ENCODE data around the gene F2R. TPM values are rescaled to one million over a fixed set of nuclear protein-coding genes. Genes with fewer than 3 reads are reported as not detected.

F2R gene
- total and polyA plus RNA-seq, 9 of the 15 experiments (the other 6 are each of a cell fraction or from before 2014, with no cell fraction given), result 4.0 to 34.7 (median 15.1) TPM

GRCh38 chr5:76709762-76710161, 6.2 kb upstream of the F2R start:
- no TSS peak for BruUV-seq (replicated peaks)
- no peaks in the 10 kb centered on the region for H3K27me3 ChIP-seq (ENCODE audit: control insufficient read depth in 2 of 2, insufficient read depth in 2 of 2, low read length in 2 of 2)
- in situ Hi-C loops (cut with MboI), result no loop called here
- ChIA-PET CTCF (ENCODE audit: low intra/inter-chr PET ratio) (no interaction called here), POLR2A (no interaction called here)
- H2AFZ ChIP-seq (ENCODE audit: low read depth, low read length), result no peak overlapping the region
- no peaks in the 10 kb centered on the region for H4K20me1 ChIP-seq (replicated peaks; ENCODE audit: control insufficient read depth, insufficient read depth, low read length)
- no peaks in the 10 kb centered on the region for H3K36me3 ChIP-seq (ENCODE audit: control insufficient read depth, insufficient read depth, low read length)
- no peaks in the 10 kb centered on the region for H3K9me1 ChIP-seq (ENCODE audit: control insufficient read depth, insufficient read depth, low read length)
- no peak overlapping the region for H3K4me2 ChIP-seq (ENCODE audit: insufficient read depth, low read length)
- H3K4me1 ChIP-seq (replicated peaks in 1 of 2; ENCODE audit: control insufficient read depth in 2 of 2, insufficient read depth in 2 of 2, low read length in 2 of 2), result peaks cover 0 to 2% of the 10 kb centered on the region in 2 experiments; a peak in 1 of 5 replicates
- H3K9ac ChIP-seq (ENCODE audit: insufficient read depth in 1 of 2, low read depth in 2 of 2, low read length in 2 of 2), result no peak overlapping the region
- ATAC-seq (no peak), FAIRE-seq (no peak), DNase-seq (ENCODE audit: extremely low read depth in 1 of 4, low spot score in 3 of 4) (no peak)
- no peaks in the 10 kb centered on the region for H3K79me2 ChIP-seq (ENCODE audit: control insufficient read depth, insufficient read depth, low read length)
- 29% methylated on average over 2 of the region's 2 CpGs for WGBS (ENCODE audit: insufficient coverage, low coverage, missing lambda C conversion rate)
- no peak overlapping the region for H3K4me3 ChIP-seq
- H3K9me3 ChIP-seq (replicated peaks; ENCODE audit: control insufficient read depth, insufficient read depth, low read depth, low read length), result no peaks in the 10 kb centered on the region
- intact Hi-C loops (cut with micrococcal nuclease), result no loop called here
- no peak overlapping the region for H3K27ac ChIP-seq (ENCODE audit: extremely low read depth, low read depth, low read length)
- no peak for TF ChIP-seq ZNF696 (CRISPR knock-in tag; conservative IDR thresholded peaks at IDR 0.05)
- no peak for TF ChIP-seq MITF (IDR thresholded peaks at IDR 0.05)
- TF ChIP-seq STAG1 (CRISPR knock-in tag; IDR thresholded peaks at IDR 0.05; ENCODE audit: borderline replicate concordance), result no peak
- no peak for TF ChIP-seq TCF7 (IDR thresholded peaks at IDR 0.05; ENCODE audit: borderline replicate concordance)
- no peak for TF ChIP-seq SETDB1 (IDR thresholded peaks at IDR 0.05; ENCODE audit: low read length)
- TF ChIP-seq ZNF274 (IDR thresholded peaks at IDR 0.05; ENCODE audit: borderline replicate concordance, low read depth, low read length), result no peak
- TF ChIP-seq IFI16 (CRISPR knock-in tag; IDR thresholded peaks at IDR 0.05), result no peak
- TF ChIP-seq CBX3 (IDR thresholded peaks at IDR 0.05; ENCODE audit: borderline replicate concordance in 1 of 2, low read length in 2 of 2), result no peak
- TF ChIP-seq KDM2B (CRISPR knock-in tag; IDR thresholded peaks at IDR 0.05), result no peak
- TF ChIP-seq, protein P1, sequence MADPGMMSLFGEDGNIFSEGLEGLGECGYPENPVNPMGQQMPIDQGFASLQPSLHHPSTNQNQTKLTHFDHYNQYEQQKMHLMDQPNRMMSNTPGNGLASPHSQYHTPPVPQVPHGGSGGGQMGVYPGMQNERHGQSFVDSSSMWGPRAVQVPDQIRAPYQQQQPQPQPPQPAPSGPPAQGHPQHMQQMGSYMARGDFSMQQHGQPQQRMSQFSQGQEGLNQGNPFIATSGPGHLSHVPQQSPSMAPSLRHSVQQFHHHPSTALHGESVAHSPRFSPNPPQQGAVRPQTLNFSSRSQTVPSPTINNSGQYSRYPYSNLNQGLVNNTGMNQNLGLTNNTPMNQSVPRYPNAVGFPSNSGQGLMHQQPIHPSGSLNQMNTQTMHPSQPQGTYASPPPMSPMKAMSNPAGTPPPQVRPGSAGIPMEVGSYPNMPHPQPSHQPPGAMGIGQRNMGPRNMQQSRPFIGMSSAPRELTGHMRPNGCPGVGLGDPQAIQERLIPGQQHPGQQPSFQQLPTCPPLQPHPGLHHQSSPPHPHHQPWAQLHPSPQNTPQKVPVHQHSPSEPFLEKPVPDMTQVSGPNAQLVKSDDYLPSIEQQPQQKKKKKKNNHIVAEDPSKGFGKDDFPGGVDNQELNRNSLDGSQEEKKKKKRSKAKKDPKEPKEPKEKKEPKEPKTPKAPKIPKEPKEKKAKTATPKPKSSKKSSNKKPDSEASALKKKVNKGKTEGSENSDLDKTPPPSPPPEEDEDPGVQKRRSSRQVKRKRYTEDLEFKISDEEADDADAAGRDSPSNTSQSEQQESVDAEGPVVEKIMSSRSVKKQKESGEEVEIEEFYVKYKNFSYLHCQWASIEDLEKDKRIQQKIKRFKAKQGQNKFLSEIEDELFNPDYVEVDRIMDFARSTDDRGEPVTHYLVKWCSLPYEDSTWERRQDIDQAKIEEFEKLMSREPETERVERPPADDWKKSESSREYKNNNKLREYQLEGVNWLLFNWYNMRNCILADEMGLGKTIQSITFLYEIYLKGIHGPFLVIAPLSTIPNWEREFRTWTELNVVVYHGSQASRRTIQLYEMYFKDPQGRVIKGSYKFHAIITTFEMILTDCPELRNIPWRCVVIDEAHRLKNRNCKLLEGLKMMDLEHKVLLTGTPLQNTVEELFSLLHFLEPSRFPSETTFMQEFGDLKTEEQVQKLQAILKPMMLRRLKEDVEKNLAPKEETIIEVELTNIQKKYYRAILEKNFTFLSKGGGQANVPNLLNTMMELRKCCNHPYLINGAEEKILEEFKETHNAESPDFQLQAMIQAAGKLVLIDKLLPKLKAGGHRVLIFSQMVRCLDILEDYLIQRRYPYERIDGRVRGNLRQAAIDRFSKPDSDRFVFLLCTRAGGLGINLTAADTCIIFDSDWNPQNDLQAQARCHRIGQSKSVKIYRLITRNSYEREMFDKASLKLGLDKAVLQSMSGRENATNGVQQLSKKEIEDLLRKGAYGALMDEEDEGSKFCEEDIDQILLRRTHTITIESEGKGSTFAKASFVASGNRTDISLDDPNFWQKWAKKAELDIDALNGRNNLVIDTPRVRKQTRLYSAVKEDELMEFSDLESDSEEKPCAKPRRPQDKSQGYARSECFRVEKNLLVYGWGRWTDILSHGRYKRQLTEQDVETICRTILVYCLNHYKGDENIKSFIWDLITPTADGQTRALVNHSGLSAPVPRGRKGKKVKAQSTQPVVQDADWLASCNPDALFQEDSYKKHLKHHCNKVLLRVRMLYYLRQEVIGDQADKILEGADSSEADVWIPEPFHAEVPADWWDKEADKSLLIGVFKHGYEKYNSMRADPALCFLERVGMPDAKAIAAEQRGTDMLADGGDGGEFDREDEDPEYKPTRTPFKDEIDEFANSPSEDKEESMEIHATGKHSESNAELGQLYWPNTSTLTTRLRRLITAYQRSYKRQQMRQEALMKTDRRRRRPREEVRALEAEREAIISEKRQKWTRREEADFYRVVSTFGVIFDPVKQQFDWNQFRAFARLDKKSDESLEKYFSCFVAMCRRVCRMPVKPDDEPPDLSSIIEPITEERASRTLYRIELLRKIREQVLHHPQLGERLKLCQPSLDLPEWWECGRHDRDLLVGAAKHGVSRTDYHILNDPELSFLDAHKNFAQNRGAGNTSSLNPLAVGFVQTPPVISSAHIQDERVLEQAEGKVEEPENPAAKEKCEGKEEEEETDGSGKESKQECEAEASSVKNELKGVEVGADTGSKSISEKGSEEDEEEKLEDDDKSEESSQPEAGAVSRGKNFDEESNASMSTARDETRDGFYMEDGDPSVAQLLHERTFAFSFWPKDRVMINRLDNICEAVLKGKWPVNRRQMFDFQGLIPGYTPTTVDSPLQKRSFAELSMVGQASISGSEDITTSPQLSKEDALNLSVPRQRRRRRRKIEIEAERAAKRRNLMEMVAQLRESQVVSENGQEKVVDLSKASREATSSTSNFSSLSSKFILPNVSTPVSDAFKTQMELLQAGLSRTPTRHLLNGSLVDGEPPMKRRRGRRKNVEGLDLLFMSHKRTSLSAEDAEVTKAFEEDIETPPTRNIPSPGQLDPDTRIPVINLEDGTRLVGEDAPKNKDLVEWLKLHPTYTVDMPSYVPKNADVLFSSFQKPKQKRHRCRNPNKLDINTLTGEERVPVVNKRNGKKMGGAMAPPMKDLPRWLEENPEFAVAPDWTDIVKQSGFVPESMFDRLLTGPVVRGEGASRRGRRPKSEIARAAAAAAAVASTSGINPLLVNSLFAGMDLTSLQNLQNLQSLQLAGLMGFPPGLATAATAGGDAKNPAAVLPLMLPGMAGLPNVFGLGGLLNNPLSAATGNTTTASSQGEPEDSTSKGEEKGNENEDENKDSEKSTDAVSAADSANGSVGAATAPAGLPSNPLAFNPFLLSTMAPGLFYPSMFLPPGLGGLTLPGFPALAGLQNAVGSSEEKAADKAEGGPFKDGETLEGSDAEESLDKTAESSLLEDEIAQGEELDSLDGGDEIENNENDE (IDR thresholded peaks at IDR 0.05; ENCODE audit: low read depth, low read length), result no peak
- no peak for TF ChIP-seq RBFOX2 (IDR thresholded peaks at IDR 0.05; ENCODE audit: low read depth, low read length)
- TF ChIP-seq ZNF644 (tag; IDR thresholded peaks at IDR 0.05; ENCODE audit: low read depth), result no peak
